ENCODE measurements around the gene AMBRA1.
"Not testable (repeated sequence)": the region's sequence is repeated elsewhere in the genome, so short reads cannot be mapped to it uniquely, and the experiment has no call there.

AMBRA1 gene

GRCh38 chr11:46379482-46380293 lies 214.1 kb downstream of the AMBRA1 start:
- DNase-seq = not testable (repeated sequence)

- no peak for DNase-seq
These were observed 214.9 kb downstream of the AMBRA1 start for GRCh38 chr11:46378811-46379481.

GRCh38 chr11:46378296-46378695 lies 215.5 kb downstream of the AMBRA1 start:
- DNase-seq = no peak

GRCh38 chr11:46377831-46378230 lies 216.0 kb downstream of the AMBRA1 start:
- no peak for DNase-seq

- no peak for DNase-seq
These were observed 216.5 kb downstream of the AMBRA1 start for GRCh38 chr11:46377290-46377689.

- DNase-seq = no peak
These were observed 217.4 kb downstream of the AMBRA1 start for GRCh38 chr11:46376258-46377050.

- DNase-seq = no peak
These were observed 218.3 kb downstream of the AMBRA1 start for GRCh38 chr11:46375392-46376101.

- DNase-seq = no peak
These were observed 219.0 kb downstream of the AMBRA1 start for GRCh38 chr11:46374815-46375214.

GRCh38 chr11:46373787-46374740 lies 219.8 kb downstream of the AMBRA1 start:
- no peak for DNase-seq

- not testable (repeated sequence) for DNase-seq
These were observed 221.3 kb downstream of the AMBRA1 start for GRCh38 chr11:46372501-46372900.

- DNase-seq = no peak
These were observed 221.7 kb downstream of the AMBRA1 start for GRCh38 chr11:46372086-46372485.

GRCh38 chr11:46371262-46371661 lies 222.6 kb downstream of the AMBRA1 start:
- DNase-seq = not testable (repeated sequence)

- DNase-seq = no peak
These were observed 223.6 kb downstream of the AMBRA1 start for GRCh38 chr11:46370253-46370652.

GRCh38 chr11:46369458-46370152 lies 224.2 kb downstream of the AMBRA1 start:
- no peak for DNase-seq

GRCh38 chr11:46367916-46368267 lies 225.9 kb downstream of the AMBRA1 start:
- DNase-seq = no peak

- DNase-seq = no peak
These were observed 226.4 kb downstream of the AMBRA1 start for GRCh38 chr11:46367244-46367915.

- no peak for DNase-seq
These were observed 227.1 kb downstream of the AMBRA1 start for GRCh38 chr11:46366661-46367161.

- no peak for DNase-seq
These were observed 227.6 kb downstream of the AMBRA1 start for GRCh38 chr11:46366260-46366659.

- DNase-seq = no peak
These were observed 229.0 kb downstream of the AMBRA1 start for GRCh38 chr11:46364791-46365190.

- no peak for DNase-seq
These were observed 229.8 kb downstream of the AMBRA1 start for GRCh38 chr11:46364056-46364455.
